Stimulated activated CD8-positive, alpha-beta memory T cell treated with anti-CD3 and anti-CD28 coated beads, Interleukin-7, amount 100 ng/mL, for 24 hours (primary cell): Measurements from ENCODE around the gene SLC34A1.

Source experiments
- DNase-seq: peaks from one replicate; pipeline ENCODE4 v3.0.0-alpha.2; 2020; ENCODE audit warnings: low read depth

SLC34A1 gene

GRCh38 chr5:177432143-177432838, 48.1 kb downstream of the SLC34A1 start:
- DNase-seq: no peak

GRCh38 chr5:177432839-177433657, 48.8 kb downstream of the SLC34A1 start:
- DNase-seq: no peak

GRCh38 chr5:177433658-177434217, 49.5 kb downstream of the SLC34A1 start:
- no peak for DNase-seq

- no peak for DNase-seq
Measured at GRCh38 chr5:177434437-177434836, 50.2 kb downstream of the SLC34A1 start.

GRCh38 chr5:177434942-177435738, 50.9 kb downstream of the SLC34A1 start:
- DNase-seq: no peak

- DNase-seq: no peak
Measured at GRCh38 chr5:177435847-177436536, 51.8 kb downstream of the SLC34A1 start.

GRCh38 chr5:177437623-177438022, 53.4 kb downstream of the SLC34A1 start:
- no peak for DNase-seq

GRCh38 chr5:177438468-177438867, 54.2 kb downstream of the SLC34A1 start:
- no peak for DNase-seq

- no peak for DNase-seq
Measured at GRCh38 chr5:177439518-177440053, 55.4 kb downstream of the SLC34A1 start.

- DNase-seq: no peak
Measured at GRCh38 chr5:177440211-177440989, 56.2 kb downstream of the SLC34A1 start.

GRCh38 chr5:177440990-177441780, 57.0 kb downstream of the SLC34A1 start:
- DNase-seq: no peak

- no peak for DNase-seq
Measured at GRCh38 chr5:177442066-177442826, 58.0 kb downstream of the SLC34A1 start.

- DNase-seq: no peak
Measured at GRCh38 chr5:177443144-177443983, 59.1 kb downstream of the SLC34A1 start.

- no peak for DNase-seq
Measured at GRCh38 chr5:177444106-177445051, 60.1 kb downstream of the SLC34A1 start.

- DNase-seq: no peak
Measured at GRCh38 chr5:177445052-177445916, 61.0 kb downstream of the SLC34A1 start.

- no peak for DNase-seq
Measured at GRCh38 chr5:177445917-177446199, 61.6 kb downstream of the SLC34A1 start.
